Immature natural killer cell (primary cell): ENCODE results near the gene PKD2L1. TPM values are rescaled to one million over a fixed set of nuclear protein-coding genes. Genes with fewer than 3 reads are reported as not detected.

Source experiments
- DNase-seq, 3 donors: peaks; one replicate each; pipeline ENCODE4 v3.0.0; 2022; ENCODE audit warnings: mixed read lengths in 1 of 3
- H3K27ac Mint-ChIP-seq, 6 donors: one replicate each; pipeline ENCODE4 v1.8.0; 2020; ENCODE audit warnings: mixed read lengths in 6 of 6, mild to moderate bottlenecking in 5 of 6, inconsistent platforms in 4 of 6, moderate library complexity in 3 of 6
- H3K27me3 Mint-ChIP-seq, 3 donors: one replicate each; pipeline ENCODE4 v1.8.0; 2020 to 2021; ENCODE audit warnings: low read depth in 3 of 3, mild to moderate bottlenecking in 3 of 3, mixed read lengths in 3 of 3, moderate library complexity in 3 of 3, inconsistent platforms in 1 of 3
- H3K36me3 Mint-ChIP-seq, 3 donors: one replicate each; pipeline ENCODE4 v1.8.0; 2020; ENCODE audit warnings: mixed read lengths in 3 of 3, inconsistent platforms in 2 of 3, mild to moderate bottlenecking in 2 of 3
- H3K4me1 Mint-ChIP-seq, 2 donors: one replicate each; pipeline ENCODE4 v1.8.0; 2020; ENCODE audit warnings: inconsistent platforms in 2 of 2, mild to moderate bottlenecking in 2 of 2, mixed read lengths in 2 of 2, moderate library complexity in 1 of 2
- H3K4me3 Mint-ChIP-seq, 5 donors: one replicate each; pipeline ENCODE4 v1.8.0; 2020; ENCODE audit warnings: mild to moderate bottlenecking in 5 of 5, mixed read lengths in 5 of 5, inconsistent platforms in 3 of 5, moderate library complexity in 3 of 5
- H3K9me3 Mint-ChIP-seq, 6 donors: one replicate each; pipeline ENCODE4 v1.8.0; 2020; ENCODE audit warnings: mild to moderate bottlenecking in 6 of 6, mixed read lengths in 6 of 6, inconsistent platforms in 4 of 6, moderate library complexity in 3 of 6
- polyA plus RNA-seq, 3 donors: library from polyadenylated mRNA; unstranded; fragments of 300-500 nt; fragmentation: Illumina TruSeq; gene quantifications; one replicate each; pipeline ENCODE4 v1.2.3, GENCODE V29; 2021

Gene PKD2L1
- polyA plus RNA-seq, 3 donors from 2014 or later = not detected

- H3K27me3 Mint-ChIP-seq = peaks cover 0 to 15% (median 4%) of the 10 kb centered on the region in 3 donors
- peak overlapping the region; percentile 83 to 90 (median 89) for H3K4me3 Mint-ChIP-seq
- peak overlapping the region in 1 of 6 donors; percentile 31 for H3K27ac Mint-ChIP-seq
- DNase-seq = no peak
- peaks cover 23 to 26% of the 10 kb centered on the region in 2 donors for H3K4me1 Mint-ChIP-seq
- no peaks in the 10 kb centered on the region for H3K9me3 Mint-ChIP-seq
- H3K36me3 Mint-ChIP-seq = peaks cover 10 to 15% (median 13%) of the 10 kb centered on the region in 3 donors
Observed at GRCh38 chr10:100348389-100348927, 18.4 kb upstream of the PKD2L1 start.

DNA sequence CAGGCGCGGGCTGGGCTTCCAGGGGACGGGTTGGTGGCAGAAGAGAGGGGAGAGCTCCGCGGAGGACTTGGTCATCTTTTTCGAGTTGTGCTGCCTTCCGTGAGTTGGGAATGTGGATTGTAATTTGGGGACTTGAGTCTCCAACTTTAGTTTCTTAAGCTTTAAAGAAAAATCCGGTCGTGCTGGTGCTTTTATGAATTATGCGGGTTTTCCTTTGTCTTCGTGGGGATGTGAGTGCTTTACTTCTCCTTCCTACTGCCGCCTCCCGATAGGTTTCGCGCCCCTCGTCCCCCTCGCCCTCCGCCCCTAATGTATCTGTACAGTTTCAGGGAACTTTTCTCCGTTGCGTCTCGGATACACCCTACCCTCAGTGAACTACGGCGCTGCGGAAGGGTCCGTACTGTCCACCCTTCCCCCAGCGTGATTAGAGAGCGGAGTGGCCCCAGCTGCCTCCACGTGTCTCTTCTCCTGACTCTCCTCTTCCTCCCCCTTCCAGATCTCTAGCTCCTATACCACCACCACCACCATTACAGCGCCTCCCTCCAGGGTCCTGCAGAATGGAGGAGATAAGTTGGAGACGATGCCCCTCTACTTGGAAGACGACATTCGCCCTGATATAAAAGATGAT, 17.7 kb upstream of the PKD2L1 start:
- Mint-ChIP-seq H3K9me3 (no peaks in the 10 kb centered on the region), H3K4me3 (peak overlapping the region; percentile 83 to 90 (median 89)), H3K27ac (peak overlapping the region in 5 of 6 donors; percentile 31 to 83 (median 78)), H3K4me1 (peaks cover 23 to 26% of the 10 kb centered on the region in 2 donors), H3K36me3 (peaks cover 8 to 15% (median 12%) of the 10 kb centered on the region in 3 donors), H3K27me3 (peaks cover 0 to 16% (median 4%) of the 10 kb centered on the region in 3 donors)
- no peak for DNase-seq

GRCh38 chr10:100346765-100347567, 16.9 kb upstream of the PKD2L1 start, which contains the start of gene SCD:
SCD (plus strand) TSS chr10:100347233; CDS start chr10:100347505, 272 bp downstream.
- H3K4me3 Mint-ChIP-seq = peak within 1 kb of the TSS; percentile 83 to 90 (median 89)
- peak; percentile 81 to 83 (median 83) for DNase-seq

GRCh38 chr10:100346351-100346764, 16.3 kb upstream of the PKD2L1 start:
- peak; percentile 58 to 69 (median 66) for DNase-seq
- Mint-ChIP-seq H3K36me3 (peaks cover 0 to 5% (median 4%) of the 10 kb centered on the region in 3 donors), H3K27ac (peak overlapping the region; percentile 20 to 88 (median 60)), H3K4me3 (peak overlapping the region; percentile 83 to 90 (median 89)), H3K9me3 (no peaks in the 10 kb centered on the region), H3K27me3 (peaks cover 3 to 17% (median 4%) of the 10 kb centered on the region in 3 donors), H3K4me1 (peaks cover 23 to 26% of the 10 kb centered on the region in 2 donors)

More at GRCh38 chr10:100346765-100347567, 16.9 kb upstream of the PKD2L1 start, which contains the start of gene SCD:
- Mint-ChIP-seq H3K27ac (peak within 1 kb of the TSS; percentile 20 to 88 (median 76)), H3K4me1 (peaks cover 23 to 26% of the 10 kb centered on the region in 2 donors), H3K36me3 (peaks cover 1 to 9% (median 5%) of the 10 kb centered on the region in 3 donors), H3K9me3 (no peaks in the 10 kb centered on the region), H3K27me3 (peaks cover 2 to 17% (median 4%) of the 10 kb centered on the region in 3 donors)

- H3K36me3 Mint-ChIP-seq = peaks cover 0 to 5% (median 4%) of the 10 kb centered on the region in 3 donors
- peaks cover 4 to 20% (median 4%) of the 10 kb centered on the region in 3 donors for H3K27me3 Mint-ChIP-seq
- peak overlapping the region; percentile 82 to 90 (median 89) for H3K4me3 Mint-ChIP-seq
- DNase-seq = no peak
- H3K9me3 Mint-ChIP-seq = no peaks in the 10 kb centered on the region
- H3K27ac Mint-ChIP-seq = peak overlapping the region; percentile 20 to 88 (median 60)
- peaks cover 23 to 26% of the 10 kb centered on the region in 2 donors for H3K4me1 Mint-ChIP-seq
Observed at GRCh38 chr10:100345570-100346330, 15.7 kb upstream of the PKD2L1 start.

- Mint-ChIP-seq H3K27ac (peak overlapping the region in 2 of 6 donors; percentile 2 to 37), H3K27me3 (peaks cover 4 to 22% (median 4%) of the 10 kb centered on the region in 3 donors), H3K9me3 (no peaks in the 10 kb centered on the region), H3K4me1 (peaks cover 22 to 23% of the 10 kb centered on the region in 2 donors), H3K4me3 (peak overlapping the region in 4 of 5 donors; percentile 3 to 89 (median 52)), H3K36me3 (peaks cover 0 to 2% (median under 1%) of the 10 kb centered on the region in 3 donors)
- DNase-seq = no peak
Observed at GRCh38 chr10:100344241-100344788, 14.3 kb upstream of the PKD2L1 start.

GRCh38 chr10:100342627-100342972, 12.6 kb upstream of the PKD2L1 start:
- DNase-seq = no peak
- Mint-ChIP-seq H3K4me3 (no peak overlapping the region), H3K4me1 (peaks cover 8 to 12% of the 10 kb centered on the region in 2 donors), H3K27ac (no peak overlapping the region), H3K27me3 (peaks cover 4 to 17% (median 7%) of the 10 kb centered on the region in 3 donors), H3K36me3 (no peaks in the 10 kb centered on the region), H3K9me3 (no peaks in the 10 kb centered on the region)

- H3K4me1 Mint-ChIP-seq = peaks cover 5 to 9% of the 10 kb centered on the region in 2 donors
- H3K27me3 Mint-ChIP-seq = peaks cover 4 to 15% (median 7%) of the 10 kb centered on the region in 3 donors
- peak; percentile 21 to 46 (median 33) for DNase-seq
- no peaks in the 10 kb centered on the region for H3K36me3 Mint-ChIP-seq
- H3K27ac Mint-ChIP-seq = no peak overlapping the region
- H3K9me3 Mint-ChIP-seq = no peaks in the 10 kb centered on the region
- H3K4me3 Mint-ChIP-seq = no peak overlapping the region
Observed at GRCh38 chr10:100341953-100342626, 12.1 kb upstream of the PKD2L1 start.

DNA sequence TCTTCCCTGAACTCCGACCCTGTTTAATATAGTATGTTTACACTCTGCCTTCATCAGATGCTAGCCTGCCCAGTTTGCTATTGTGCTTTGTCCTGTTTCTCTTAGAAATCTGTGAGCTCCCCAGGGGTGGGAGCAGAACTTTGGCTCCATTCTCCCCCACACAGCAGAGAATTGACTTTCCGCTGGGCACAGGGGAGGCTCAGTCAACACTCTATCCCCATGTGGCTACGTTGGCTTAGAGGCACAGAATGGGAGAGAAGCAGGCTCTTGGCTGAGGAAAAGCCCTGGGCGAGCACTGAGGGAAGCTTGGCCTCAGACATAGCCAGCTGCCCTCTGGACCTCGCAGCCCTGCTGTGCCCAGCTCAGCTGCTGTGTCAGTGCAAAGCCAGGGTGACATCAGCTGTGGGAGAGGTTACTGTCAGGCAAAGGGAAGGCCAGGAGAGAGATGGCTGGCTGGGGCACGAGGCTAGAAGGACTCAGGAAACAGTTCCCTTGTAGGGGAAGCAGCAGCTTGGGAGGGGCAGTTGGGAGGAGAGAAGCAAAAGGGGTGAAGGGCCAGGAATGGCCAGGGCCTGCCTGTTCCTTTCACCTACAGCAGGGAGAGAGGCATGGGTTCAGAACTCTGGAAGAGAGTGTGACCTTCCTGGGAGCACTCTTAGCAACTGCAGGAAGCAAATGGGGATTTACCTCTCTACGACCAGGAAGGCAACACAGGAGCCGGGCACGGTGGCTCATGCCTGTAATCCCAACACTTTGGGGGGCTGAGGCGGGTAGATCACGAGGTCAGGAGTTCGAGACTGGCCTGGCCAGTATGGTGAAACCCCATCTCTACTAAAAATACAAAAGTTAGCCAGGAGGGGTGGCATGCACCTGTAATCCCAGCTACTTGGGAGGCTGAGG, 11.2 kb upstream of the PKD2L1 start:
- H3K27me3 Mint-ChIP-seq = peaks cover 5 to 11% (median 6%) of the 10 kb centered on the region in 3 donors
- DNase-seq = no peak
- H3K4me1 Mint-ChIP-seq = peaks cover 3 to 7% of the 10 kb centered on the region in 2 donors
- H3K9me3 Mint-ChIP-seq = no peaks in the 10 kb centered on the region
- peak overlapping the region in 1 of 5 donors; percentile 31 for H3K4me3 Mint-ChIP-seq
- no peak overlapping the region for H3K27ac Mint-ChIP-seq
- H3K36me3 Mint-ChIP-seq = no peaks in the 10 kb centered on the region

GRCh38 chr10:100339236-100339635, 9.2 kb upstream of the PKD2L1 start:
- Mint-ChIP-seq H3K9me3 (no peaks in the 10 kb centered on the region), H3K36me3 (no peaks in the 10 kb centered on the region), H3K4me3 (no peak overlapping the region), H3K27ac (no peak overlapping the region), H3K27me3 (peaks cover 7 to 11% (median 8%) of the 10 kb centered on the region in 3 donors), H3K4me1 (no peaks in the 10 kb centered on the region)
- DNase-seq = no peak

GRCh38 chr10:100338434-100339036, 8.5 kb upstream of the PKD2L1 start:
- Mint-ChIP-seq H3K4me1 (no peaks in the 10 kb centered on the region), H3K27me3 (peaks cover 7 to 11% (median 8%) of the 10 kb centered on the region in 3 donors), H3K27ac (no peak overlapping the region), H3K4me3 (no peak overlapping the region), H3K36me3 (no peaks in the 10 kb centered on the region), H3K9me3 (no peaks in the 10 kb centered on the region)
- DNase-seq = peak; percentile 66 to 74 (median 67)
